ENCODE results near the gene SOX12.
"Not testable (repeated sequence)": the region's sequence is repeated elsewhere in the genome, so short reads cannot be mapped to it uniquely, and the experiment has no call there.

Gene SOX12

GRCh38 chr20:328975-329695, 3.8 kb downstream of the SOX12 start:
- no peak for DNase-seq (ENCODE audit: low spot score)

- DNase-seq (ENCODE audit: low spot score), result no peak
Measured at GRCh38 chr20:329851-330232, 4.5 kb downstream of the SOX12 start.

DNA sequence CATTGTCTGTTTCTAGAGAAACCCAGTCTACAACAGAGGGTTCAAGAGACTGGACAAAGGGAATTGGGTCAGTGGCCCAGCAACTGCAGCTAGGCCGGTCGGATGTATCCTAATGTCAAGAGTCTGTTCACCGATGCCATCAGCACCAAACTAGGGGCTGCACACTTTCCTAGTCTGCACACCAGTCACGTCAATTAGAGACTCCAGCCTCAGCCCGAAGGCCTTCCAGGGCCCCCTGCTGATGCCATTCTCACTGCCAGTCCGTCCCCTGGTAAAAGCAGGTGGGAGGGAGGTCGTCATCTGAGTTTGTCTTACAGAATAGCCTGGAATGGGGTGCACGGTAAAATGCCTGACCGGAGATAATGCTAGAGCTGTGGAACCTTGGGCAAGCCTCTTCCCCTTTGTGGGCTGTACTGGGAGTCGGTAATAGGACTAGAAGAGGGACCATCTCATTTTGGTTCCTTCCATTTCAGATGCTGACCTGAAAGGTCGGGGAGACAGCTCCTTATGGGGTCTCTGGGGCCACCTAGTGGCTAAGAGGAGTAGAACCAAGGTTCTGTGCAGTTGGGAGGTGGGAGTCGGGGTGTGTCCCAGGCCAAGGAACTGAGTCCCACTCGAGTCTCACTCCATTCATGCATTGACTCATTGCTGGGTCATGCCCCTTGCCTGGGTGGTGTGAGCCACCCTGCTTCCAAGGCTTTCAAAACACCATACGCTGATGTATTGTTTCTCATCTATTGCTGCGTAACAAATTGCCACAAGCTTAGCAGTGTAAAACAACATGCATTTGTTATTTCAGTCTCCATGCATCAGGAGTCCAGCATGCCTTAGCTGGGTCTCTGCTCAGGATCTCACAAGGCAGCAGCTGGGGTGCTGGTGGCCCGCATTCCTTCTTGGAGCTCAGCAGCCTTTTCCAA, 5.1 kb downstream of the SOX12 start:
- DNase-seq (ENCODE audit: low spot score), result peak; percentile 76

- DNase-seq (ENCODE audit: low spot score), result no peak
Measured at GRCh38 chr20:334578-334977, 9.2 kb downstream of the SOX12 start.

- DNase-seq (ENCODE audit: low spot score), result not testable (repeated sequence)
Measured at GRCh38 chr20:336040-336439, 10.7 kb downstream of the SOX12 start.

GRCh38 chr20:341682-342081, 16.3 kb downstream of the SOX12 start:
- no peak for DNase-seq (ENCODE audit: low spot score)

DNA sequence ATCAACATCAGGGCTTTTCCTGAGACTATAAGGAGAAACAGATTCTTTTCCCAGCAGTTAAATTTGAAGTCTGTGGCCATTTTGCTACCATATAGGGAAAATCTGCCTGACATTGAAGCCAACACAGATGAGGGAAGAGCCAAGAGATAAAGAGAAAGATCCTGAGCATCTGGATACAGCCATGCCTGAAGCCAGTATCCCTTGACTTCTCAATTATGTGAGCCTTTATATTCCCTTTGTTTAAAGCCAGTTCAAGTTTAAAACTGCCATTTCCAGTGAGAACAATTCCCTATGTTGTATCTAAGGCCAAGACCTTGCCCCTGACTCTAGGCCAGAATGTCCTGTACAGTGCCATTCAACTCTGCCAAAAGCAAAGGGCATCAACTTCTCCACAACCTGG, 17.8 kb downstream of the SOX12 start:
- DNase-seq (ENCODE audit: low spot score), result no peak

DNA sequence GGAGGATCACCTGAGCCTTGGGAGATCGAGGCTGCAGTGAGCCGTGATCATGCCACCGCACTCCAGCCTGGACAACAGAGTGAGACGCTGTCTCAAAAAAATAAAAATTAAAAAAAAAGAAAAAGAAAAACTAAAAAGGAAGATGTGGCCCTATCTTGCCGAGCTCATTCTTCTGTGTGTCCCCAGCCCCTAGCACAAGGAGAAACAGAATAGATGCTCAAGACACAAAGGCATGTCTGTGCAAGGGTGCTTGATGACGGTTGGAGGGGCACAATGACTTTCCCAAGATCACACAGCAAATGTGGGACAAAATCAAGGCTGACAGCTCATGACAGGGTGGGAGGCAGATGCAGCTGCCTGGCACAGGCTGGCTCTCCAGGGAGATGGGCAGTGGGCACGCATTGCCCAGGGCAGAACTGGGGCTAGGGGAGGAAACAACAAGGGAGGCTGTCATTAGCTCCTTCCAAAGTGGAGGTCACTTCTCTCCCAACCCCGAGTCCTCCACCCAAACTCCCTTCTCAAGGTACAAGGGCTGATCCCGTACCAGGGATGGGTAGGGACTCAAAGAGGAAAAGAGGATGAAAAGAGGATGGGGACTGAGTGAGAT, 20.8 kb downstream of the SOX12 start:
- DNase-seq (ENCODE audit: low spot score), result no peak

DNA sequence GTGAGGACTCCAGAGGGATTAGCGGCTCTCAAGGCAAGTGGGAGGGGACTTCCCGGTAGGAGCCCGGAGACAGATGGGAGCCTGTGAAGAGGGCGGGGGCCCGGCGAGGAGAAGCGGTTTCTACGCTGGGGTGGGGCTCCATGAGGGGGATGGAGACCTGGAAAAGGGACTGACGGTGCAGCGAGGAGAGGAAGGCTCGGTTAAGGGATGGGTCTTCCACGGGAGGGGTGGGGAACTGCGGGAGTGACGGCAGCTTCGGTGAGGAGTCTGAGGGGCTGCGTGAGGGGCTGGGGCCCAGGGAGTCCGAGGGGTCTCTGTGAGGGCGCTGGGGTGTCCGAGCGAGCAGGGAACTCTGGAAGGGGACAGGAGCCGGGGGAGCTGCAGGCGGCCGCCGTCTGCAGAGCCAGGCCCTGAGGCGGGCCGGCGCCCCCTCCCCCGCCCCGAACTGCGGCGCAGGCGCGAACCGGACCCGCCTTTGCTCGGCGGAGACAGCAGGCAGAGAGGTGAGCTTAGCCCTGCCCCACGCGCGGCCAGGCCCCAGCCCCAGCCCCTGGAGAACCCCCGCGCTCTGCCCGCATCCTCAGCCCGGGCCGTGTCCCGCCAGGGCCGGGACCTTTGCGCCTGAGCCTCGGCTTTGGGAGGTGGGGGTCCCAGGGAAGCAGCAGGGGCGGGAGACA, 21.4 kb downstream of the SOX12 start, which contains the start of gene NRSN2:
NRSN2 (plus strand) TSS at position 472 of the 677 bp plus-strand sequence. CDS start 2,533 bp downstream, outside the sequence.
- peak; percentile 91 for DNase-seq (ENCODE audit: low spot score)

- DNase-seq (ENCODE audit: low spot score), result no peak
Measured at GRCh38 chr20:347317-347639, 21.9 kb downstream of the SOX12 start.

GRCh38 chr20:347640-348484, 22.5 kb downstream of the SOX12 start:
- DNase-seq (ENCODE audit: low spot score), result peak; percentile 99

- DNase-seq (ENCODE audit: low spot score), result no peak
Measured at GRCh38 chr20:348972-349841, 23.9 kb downstream of the SOX12 start.

- no peak for DNase-seq (ENCODE audit: low spot score)
Measured at GRCh38 chr20:353166-353565, 27.8 kb downstream of the SOX12 start.

DNA sequence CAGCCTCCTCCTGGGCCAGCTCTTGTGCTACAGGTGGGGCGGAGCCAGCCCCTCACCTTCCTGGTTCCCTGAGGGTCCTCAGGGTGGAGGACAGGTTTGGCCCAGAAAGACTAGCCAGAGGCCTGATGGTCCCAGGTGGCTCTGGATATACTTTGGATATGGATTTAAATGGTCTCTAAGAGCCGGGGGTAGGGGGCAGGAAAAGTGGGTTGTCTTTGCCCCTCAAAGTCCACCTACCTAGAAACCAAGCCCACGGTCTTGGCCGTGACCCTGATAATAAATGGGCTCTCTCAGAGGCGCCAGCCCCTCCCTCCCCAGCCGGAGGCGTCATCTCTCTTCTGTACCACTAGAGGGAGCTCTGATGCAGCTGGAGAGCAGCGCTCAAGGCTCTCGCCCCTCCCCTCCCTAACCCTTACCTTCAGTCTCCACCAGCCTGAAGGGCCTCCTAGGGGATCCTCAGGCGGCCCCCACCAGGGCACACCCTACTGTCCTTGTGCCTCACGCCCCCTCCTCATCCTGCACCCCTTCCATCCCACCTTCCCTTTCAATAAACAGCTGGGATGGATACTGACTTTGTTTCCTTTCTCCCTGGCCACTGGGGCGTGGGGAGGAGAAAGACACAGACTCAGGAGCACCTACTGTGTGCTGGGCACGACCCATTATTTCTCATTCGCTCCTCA, 29.1 kb downstream of the SOX12 start:
- peak; percentile 91 for DNase-seq (ENCODE audit: low spot score)

GRCh38 chr20:356154-356553, 30.8 kb downstream of the SOX12 start:
- not testable (repeated sequence) for DNase-seq (ENCODE audit: low spot score)

GRCh38 chr20:356745-357144, 31.4 kb downstream of the SOX12 start:
- DNase-seq (ENCODE audit: low spot score), result no peak

DNA sequence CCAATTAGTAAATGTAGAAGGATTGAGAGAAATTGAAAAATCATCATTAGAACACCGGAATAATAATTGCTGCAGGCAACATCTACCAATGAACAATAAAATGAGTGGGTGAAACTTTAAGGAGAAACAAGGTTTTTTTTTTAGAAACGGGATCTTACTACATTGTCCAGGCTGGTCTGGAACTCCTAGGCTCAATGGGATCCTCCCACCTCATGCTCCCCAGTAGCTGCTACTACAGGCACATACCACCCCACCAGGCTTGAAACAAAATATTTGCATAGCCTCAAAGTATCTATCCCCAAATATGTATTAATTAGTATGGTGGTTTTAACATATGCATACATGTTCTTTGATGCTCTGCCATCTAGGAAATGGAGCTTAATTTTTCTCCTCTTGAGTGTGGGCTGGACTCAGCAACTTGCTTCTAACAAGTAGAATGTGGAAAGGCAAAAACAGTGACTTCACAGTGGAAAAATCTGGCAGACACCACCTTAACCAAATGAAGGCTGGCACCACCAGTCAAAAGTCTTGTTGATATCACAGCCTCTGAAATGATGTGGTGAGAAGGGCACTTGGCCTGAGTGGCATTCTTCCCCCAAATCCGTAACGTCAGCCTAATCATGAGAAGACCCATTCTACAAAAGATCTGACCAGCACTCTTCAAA, 33.7 kb downstream of the SOX12 start:
- no peak for DNase-seq (ENCODE audit: low spot score)

DNA sequence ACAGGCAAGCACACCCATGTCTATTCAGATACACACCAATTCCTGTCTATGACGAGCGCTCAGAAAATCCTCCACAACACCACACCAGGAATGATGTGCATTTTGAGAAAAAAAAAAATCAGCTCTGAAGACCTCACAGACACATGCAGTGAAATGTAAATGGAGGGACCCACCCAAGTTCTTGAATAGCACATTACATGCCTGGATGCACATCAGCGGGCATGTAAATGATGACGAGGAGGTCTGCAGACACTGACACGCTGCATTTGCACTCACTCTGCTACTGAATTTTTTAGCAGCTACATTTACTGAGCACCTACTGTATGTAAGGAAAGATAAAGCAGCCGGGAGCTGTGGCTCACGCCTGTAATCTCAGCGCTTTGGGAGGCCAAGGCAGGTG, 36.2 kb downstream of the SOX12 start:
- no peak for DNase-seq (ENCODE audit: low spot score)

Measured in D341Med (cell line).